Activated CD8-positive, alpha-beta memory T cell treated with anti-CD3 and anti-CD28 coated beads for 36 hours (primary cell): ENCODE data around the gene LGR6. TPM values are rescaled to one million over a fixed set of nuclear protein-coding genes. Genes with fewer than 3 reads are reported as not detected.

Experiments
- CTCF ChIA-PET: fragments of 350-600 bp; sonication (Branson Sonifier 250); formaldehyde crosslinking; loops from one replicate; lab custom pipeline; 2021; ENCODE audit warnings: antibody characterized with exemption; lab: Charles Lee
- POLR2A ChIA-PET: fragments of 350-600 bp; sonication (Branson Sonifier 250); formaldehyde crosslinking; loops from one replicate; lab custom pipeline; 2021; ENCODE audit warnings: antibody characterized with exemption; lab: Charles Lee
- total RNA-seq, 2 experiments: library from RNA; stranded (reverse); gene quantifications; one replicate each; pipeline ENCODE4 v1.2.3, GENCODE V29; 2021

Gene LGR6
- total RNA-seq, 2 experiments from 2014 or later, result 0.08 to 0.11 TPM

DNA sequence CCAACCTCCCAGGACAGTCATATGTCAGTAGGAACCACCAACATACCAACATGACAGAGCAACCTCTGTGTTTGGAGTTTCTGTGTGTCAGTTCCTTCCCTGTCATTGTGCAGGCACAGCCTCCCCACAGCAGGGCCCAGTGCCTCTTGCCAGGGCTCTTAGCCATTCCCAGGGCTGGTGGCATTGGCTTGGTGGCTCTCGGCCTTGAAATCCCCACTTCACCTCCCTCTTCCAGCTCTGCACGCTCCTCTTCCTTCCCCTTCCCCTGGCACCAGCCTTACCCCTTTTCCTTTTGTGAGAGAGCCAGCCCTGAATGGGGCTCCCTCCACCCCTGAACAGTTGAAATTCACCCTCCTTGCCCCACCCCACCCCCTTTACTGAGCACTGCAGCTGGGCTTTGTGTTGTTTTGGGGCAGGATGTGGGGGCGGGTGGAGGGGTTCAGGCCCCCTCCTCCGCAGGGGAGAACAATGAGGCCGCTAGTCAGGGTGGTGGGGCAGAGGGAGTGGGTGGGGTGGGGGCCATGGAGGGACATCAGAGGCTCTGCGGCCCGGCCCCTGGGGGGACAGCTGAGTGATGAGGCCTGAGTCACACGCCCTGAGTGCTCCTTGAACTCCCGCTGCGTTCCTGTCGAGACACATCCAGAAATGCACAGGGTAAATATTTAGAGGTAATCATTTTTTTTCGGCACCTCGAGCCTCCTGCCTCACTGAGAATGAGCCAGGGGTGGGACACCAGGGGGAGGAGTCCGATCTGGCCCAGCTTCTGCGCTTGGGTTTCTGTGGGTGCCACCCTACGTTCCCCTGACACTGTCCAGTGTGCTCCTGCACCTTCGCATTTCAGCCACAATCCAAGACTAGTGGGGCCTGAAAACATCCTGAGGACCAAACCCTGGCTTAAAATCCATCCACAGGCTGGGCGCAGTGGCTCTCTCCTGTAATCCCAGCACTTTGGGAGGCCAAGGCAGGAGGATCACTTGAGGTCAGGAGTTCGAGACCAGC is 28.6 kb downstream of the LGR6 start:
- ChIA-PET CTCF (interaction anchor here (0.9 kb wide), 1 partner anchor 15 kb away, joined by 3 read pairs; no protein-coding TSS in a partner anchor), POLR2A (no interaction called here)

GRCh38 chr1:202223121-202223860 is 29.7 kb downstream of the LGR6 start:
- CTCF ChIA-PET, result interaction anchor here (1.7 kb wide), 1 partner anchor 14 kb away, joined by 5 read pairs; no protein-coding TSS in a partner anchor
- POLR2A ChIA-PET, result no interaction called here

DNA sequence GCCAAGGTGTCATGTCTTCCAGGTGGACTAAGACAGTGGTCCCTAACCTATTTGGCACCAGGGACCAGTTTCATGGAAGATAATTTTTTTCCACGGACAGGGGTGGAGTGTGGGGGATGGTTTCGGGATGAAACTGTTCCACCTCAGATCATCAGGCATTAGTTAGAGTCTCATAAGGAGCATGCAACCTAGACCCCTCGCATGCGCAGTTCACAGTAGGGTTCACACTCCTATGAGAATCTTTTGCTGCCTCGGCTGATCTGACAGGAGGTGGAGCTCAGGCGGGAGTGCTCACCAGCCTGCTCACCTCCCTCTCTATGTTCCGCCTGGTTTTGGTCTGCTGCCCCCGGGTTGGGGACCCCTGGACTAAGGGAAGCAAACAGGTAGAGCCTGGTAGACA is 30.9 kb downstream of the LGR6 start:
- ChIA-PET CTCF (interaction anchor here (1.7 kb wide), 1 partner anchor 13 kb away, joined by 5 read pairs; no protein-coding TSS in a partner anchor), POLR2A (no interaction called here)

DNA sequence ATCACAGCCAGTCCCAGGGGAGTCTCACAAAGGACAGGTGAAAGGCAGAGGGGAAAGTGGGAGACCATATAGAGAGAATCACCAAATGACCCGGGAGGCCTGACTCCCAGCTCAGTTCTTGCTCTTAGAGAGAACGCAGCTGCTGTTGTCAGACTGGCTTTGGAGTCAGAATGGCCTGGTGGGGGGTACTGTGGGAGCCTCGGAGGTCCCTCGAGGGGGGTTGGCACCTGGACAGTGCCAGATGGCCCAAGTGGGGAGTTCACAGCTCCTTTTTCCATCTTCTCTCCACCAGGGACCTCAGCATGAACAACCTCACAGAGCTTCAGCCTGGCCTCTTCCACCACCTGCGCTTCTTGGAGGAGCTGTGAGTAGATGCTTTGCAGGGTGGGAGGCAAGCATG is 31.5 kb downstream of the LGR6 start:
- CTCF ChIA-PET, result interaction anchor here (0.6 to 1.7 kb wide), 2 partner anchors 12 to 111 kb away, joined by 3 to 5 read pairs; no protein-coding TSS in a partner anchor
- POLR2A ChIA-PET, result no interaction called here

- ChIA-PET POLR2A (interaction anchor here (0.5 kb wide), 1 partner anchor 68 kb away, joined by 7 read pairs; no protein-coding TSS in a partner anchor), CTCF (no interaction called here)
These were observed 33.6 kb downstream of the LGR6 start for GRCh38 chr1:202227053-202227672.

DNA sequence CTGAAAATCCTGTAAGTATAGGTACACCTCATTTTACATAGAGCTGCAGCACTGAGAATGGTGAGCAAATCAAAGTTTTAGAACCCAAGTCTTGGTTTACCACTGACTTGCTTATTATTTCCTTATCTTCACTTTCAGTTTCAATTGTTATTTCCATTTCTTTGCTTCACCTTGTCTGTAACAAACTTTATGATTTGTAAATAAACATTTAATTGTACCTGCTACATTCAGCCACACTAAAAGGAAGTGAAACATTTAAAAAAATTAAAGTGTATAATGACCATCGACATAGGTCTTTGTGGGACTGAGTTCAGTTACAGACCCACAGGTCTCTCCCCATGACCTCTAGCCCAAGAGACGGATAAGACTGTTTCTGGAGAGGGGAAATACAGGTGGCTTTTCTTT is 34.4 kb downstream of the LGR6 start:
- CTCF ChIA-PET, result no interaction called here
- POLR2A ChIA-PET, result no interaction called here

GRCh38 chr1:202228484-202229122 is 35.0 kb downstream of the LGR6 start:
- ChIA-PET CTCF (interaction anchor here (1.8 kb wide), 1 partner anchor 36 kb away, joined by 6 read pairs; the partner anchor contains the start of gene LGR6), POLR2A (no interaction called here)

DNA sequence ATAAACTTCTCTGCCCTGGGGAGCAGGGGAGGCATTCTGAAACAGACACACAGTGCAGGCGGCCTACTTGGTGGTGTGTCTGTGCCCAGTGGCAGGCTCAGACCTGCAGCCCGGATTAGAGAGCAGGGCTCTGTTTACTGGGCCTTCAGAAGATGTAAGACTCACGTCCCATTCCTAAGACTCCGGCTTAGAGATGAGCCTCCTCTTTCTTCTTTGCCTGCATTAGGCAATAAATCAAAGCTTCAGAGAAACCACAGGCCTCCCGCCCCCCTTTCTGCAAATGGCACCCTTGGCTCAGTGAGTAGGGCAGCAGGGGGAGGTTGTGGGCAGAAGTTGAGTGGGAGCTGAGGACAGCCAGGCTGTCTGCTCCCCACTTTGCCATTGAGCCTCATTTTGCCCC is 35.8 kb downstream of the LGR6 start:
- CTCF ChIA-PET, result interaction anchor here (1.8 kb wide), 1 partner anchor 36 kb away, joined by 6 read pairs; the partner anchor contains the start of gene LGR6
- POLR2A ChIA-PET, result no interaction called here

DNA sequence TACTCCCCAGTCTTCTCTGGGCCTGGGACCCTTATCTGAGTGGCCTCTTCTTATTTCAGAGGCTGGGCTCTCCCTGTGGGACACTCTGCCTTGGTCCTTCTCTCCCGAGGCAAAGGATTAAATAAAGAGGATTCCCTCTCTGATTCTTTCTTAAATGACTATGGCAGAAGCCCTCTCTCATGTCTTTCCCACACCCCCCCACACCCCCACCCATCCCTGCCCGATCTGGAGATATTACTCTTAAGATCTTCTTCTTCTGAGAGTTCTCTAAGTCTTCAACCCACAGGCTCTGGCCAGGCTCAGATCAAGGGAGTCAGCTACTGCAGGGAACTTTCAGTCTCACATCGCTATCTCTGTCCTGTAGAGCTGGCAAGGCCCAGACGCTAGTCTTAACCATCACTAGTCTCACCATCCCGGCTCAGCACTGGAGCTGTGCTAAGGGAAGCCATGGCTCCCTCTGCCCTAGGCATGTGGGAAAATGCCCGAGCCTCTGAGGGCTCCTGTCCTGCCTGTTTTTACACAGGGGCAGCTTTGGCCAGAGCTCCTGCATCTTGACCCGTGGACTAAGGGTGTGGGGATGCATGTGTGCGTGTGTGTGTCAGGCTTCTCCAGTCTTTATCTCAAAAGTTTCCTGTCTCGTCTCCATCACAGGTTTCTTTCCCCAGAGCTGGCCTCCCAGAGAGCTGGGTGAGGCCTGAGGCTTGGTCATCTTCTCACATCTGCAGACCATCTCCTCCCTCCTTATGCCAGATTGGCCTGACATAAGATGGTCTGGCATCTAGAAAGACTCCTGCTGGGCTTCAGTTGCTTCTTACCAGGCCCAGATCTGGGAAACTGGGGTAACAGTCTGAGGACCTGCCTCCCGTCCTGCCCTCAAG is 36.7 kb downstream of the LGR6 start:
- ChIA-PET POLR2A (interaction anchor here (0.6 kb wide), 1 partner anchor 15 kb away, joined by 3 read pairs; no protein-coding TSS in a partner anchor), CTCF (interaction anchor here (1.8 kb wide), 1 partner anchor 37 kb away, joined by 6 read pairs; the partner anchor contains the start of gene LGR6)

GRCh38 chr1:202230939-202231645 is 37.5 kb downstream of the LGR6 start:
- POLR2A ChIA-PET, result no interaction called here
- CTCF ChIA-PET, result no interaction called here

DNA sequence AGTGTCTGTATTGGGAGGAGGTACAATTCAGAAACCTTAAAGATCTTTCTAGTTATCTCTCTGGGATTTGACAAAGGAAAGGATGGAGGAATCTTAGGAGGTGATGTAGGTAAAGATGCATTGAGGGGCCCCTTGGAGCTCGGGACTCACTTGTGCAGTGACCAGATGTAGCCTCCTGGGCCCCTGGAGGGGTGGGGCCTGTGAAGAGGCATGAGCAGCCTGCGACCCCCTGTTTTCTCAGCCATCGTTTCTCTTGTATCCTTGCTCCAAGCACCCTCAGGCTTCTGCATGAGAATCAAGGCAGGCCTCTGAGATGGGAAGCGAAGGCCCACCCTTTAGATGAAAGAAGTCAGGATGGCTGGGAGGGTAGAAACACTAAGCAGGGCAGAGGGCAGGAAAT is 39.6 kb downstream of the LGR6 start:
- ChIA-PET CTCF (no interaction called here), POLR2A (no interaction called here)

GRCh38 chr1:202233804-202234203 is 40.2 kb downstream of the LGR6 start:
- CTCF ChIA-PET, result no interaction called here
- POLR2A ChIA-PET, result no interaction called here

DNA sequence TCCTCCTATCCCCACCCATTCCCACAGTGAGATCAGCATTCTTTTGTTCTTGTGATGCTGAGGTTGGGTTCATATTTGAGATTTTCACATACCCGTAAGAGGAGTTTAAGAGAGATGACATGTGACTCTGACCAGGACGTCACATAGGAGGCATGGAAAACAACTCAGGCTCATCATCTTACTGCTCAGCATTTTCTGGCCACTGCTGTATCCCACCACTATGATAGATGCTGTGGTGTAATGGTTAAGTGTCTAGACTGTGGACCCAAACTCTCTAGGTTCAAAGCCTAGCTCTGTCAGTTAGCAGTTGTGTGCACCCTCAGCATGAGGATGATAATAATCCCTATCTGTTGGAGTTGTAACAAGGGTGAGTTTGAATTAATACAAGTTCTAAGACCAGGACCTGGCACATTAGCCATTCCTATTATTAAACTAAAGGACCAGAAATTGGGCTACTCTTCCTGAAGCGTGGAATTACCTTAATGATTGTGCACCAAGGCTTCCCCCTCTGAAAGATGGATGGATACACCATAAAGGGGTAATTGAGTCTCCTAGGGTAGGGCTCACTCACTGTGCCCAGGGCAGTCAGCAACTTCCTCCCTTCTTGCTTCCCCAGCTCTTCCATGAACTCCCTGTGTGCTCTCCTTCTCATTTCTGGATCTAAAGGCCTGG is 40.9 kb downstream of the LGR6 start:
- CTCF ChIA-PET, result interaction anchor here (0.9 kb wide), 1 partner anchor 19 kb away, joined by 3 read pairs; no protein-coding TSS in a partner anchor

GRCh38 chr1:202235003-202235660 is 41.5 kb downstream of the LGR6 start:
- POLR2A ChIA-PET, result no interaction called here

More for the DNA sequence above, 40.9 kb downstream of the LGR6 start:
- POLR2A ChIA-PET, result no interaction called here

DNA sequence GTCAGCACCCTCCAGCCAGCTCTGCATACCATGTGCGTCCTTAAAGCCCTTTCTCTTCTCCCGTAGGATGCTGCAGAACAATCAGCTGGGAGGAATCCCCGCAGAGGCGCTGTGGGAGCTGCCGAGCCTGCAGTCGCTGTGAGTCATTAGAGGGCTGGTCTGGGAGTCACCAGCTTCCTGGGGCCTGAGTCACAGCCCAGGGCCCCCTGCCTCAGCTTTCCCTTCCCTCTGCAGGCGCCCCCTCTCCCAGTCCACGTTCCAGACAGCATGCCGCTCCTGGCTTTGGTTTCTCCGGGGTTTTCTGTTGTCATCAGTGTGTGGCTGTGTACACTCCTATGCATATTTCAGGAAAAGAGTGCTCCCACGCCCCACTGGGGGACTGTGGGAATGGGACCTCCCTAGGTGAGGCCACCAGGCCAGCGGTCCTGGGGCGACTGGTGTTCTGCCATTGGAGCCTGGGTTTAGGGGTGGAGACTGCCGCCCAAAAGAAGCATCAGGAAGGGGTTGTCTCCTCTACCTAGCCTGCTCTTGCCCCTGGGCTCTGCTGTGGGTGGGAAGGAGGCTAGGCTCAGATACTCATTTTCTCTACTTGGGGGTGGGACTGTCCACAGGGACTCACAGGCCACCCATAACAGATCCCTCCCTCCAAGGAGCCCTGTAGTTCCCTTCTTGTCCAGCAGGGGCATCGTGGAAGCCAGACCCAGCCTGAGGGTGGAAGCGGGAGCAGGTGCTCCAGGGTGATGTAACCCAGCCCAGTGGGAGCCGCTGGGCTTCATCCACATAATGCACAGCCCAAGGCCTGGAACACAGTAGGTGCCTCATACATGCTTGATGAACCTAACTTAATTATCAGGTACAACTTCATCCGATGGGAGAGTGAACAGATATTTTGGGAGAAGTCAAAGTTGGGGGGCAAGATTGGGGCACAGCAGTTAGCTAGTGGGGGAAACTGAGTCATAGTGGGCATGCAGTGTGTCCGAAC is 42.5 kb downstream of the LGR6 start:
- CTCF ChIA-PET, result interaction anchor here (0.6 to 1.7 kb wide), 4 partner anchors 12 to 573 kb away, joined by 3 to 5 read pairs (median 4); partner anchors contain the start of gene LGR6

More at GRCh38 chr1:202235003-202235660, 41.5 kb downstream of the LGR6 start:
- CTCF ChIA-PET, result interaction anchor here (0.9 kb wide), 1 partner anchor 20 kb away, joined by 3 read pairs; no protein-coding TSS in a partner anchor

More for the DNA sequence above, 42.5 kb downstream of the LGR6 start:
- POLR2A ChIA-PET, result no interaction called here
